Endothelial cell of umbilical vein (primary cell): ENCODE results near the gene BPIFA2. TPM values are rescaled to one million over a fixed set of nuclear protein-coding genes. Genes with fewer than 3 reads are reported as not detected.

Source experiments
- BruUV-seq: library from RNA; stranded (reverse); fragments of 400-500 nt; replicated peaks from 2 replicates; lab custom pipeline; 2021; lab: Mats Ljungman, UMichigan
- CTCF ChIA-PET: fragments of 300-600, 350-600 bp; sonication (Branson Sonifier 250); formaldehyde crosslinking; loops from one replicate; lab custom pipeline; 2021; ENCODE audit warnings: antibody characterized with exemption, inconsistent platforms; lab: Charles Lee
- POLR2A ChIA-PET: fragments of 300-600, 350-600 bp; sonication (Branson Sonifier 250); formaldehyde crosslinking; loops from one replicate; lab custom pipeline; 2021; ENCODE audit warnings: antibody characterized with exemption, inconsistent platforms; lab: Charles Lee
- DNase-seq: peaks from one replicate; pipeline ENCODE4 v3.0.0-alpha.2; 2011; ENCODE audit warnings: low read depth, low spot score
- FAIRE-seq: peaks from 2 replicates; lab custom pipeline; 2011; peaks lifted over from hg19 to GRCh38; lab: Jason Lieb, UNC
- H2AFZ ChIP-seq: 2 replicates; pipeline ENCODE4 v1.6.0; 2012; ENCODE audit warnings: low read depth, low read length, control low read depth, inconsistent platforms
- H3K27ac ChIP-seq: 2 replicates; pipeline ENCODE4 v1.5.1; 2011; ENCODE audit warnings: low read depth, mild to moderate bottlenecking, control low read depth, low read length, moderate library complexity; ENCODE audit not compliant: insufficient read depth
- H3K27me3 ChIP-seq, 2 experiments: 2 replicates each; pipeline versions ENCODE4 v1.6.0 to v1.6.1; 2011; ENCODE audit warnings: low read length in 2 of 2, mixed read lengths in 1 of 2; ENCODE audit not compliant: control insufficient read depth in 2 of 2, insufficient read depth in 2 of 2
- H3K36me3 ChIP-seq, 2 experiments: 2 replicates in 1 of 2; 3 replicates in 1 of 2; pipeline ENCODE4 v1.5.1; 2011; ENCODE audit warnings: low read length in 2 of 2, mild to moderate bottlenecking in 1 of 2, moderate library complexity in 1 of 2; ENCODE audit not compliant: control insufficient read depth in 2 of 2, insufficient read depth in 2 of 2; ENCODE audit errors: extremely low read depth in 1 of 2
- H3K4me1 ChIP-seq: 3 replicates; pipeline ENCODE4 v1.5.1; 2011; ENCODE audit warnings: mild to moderate bottlenecking, low read length; ENCODE audit not compliant: control insufficient read depth, insufficient read depth; ENCODE audit errors: extremely low read depth
- H3K4me2 ChIP-seq: 2 replicates; pipeline ENCODE4 v1.6.1; 2011; ENCODE audit warnings: low read length, control low read depth, mixed read lengths; ENCODE audit not compliant: insufficient read depth
- H3K4me3 ChIP-seq, 3 experiments: fragments of 200-600 bp in 1 of 3; sonication (generic), shearing (Covaris generic) in 1 of 3; replicated peaks in 1 of 3; 2 replicates each; pipeline ENCODE4 v1.5.1; 2011 to 2016; ENCODE audit warnings: control low read depth in 3 of 3, low read length in 3 of 3, mild to moderate bottlenecking in 2 of 3, inconsistent platforms in 1 of 3, low read depth in 1 of 3, moderate library complexity in 1 of 3; ENCODE audit not compliant: insufficient read depth in 1 of 3
- H3K79me2 ChIP-seq: 2 replicates; pipeline ENCODE4 v1.6.0; 2012; ENCODE audit warnings: low read length, inconsistent platforms; ENCODE audit not compliant: control insufficient read depth, insufficient read depth
- H3K9ac ChIP-seq: replicated peaks from 2 replicates; pipeline ENCODE3; 2011; ENCODE audit warnings: low read length, control low read depth; ENCODE audit not compliant: insufficient read depth; ENCODE audit errors: extremely low read depth
- H3K9me1 ChIP-seq: replicated peaks from 3 replicates; pipeline ENCODE4 v1.6.0; 2011; ENCODE audit warnings: mild to moderate bottlenecking, low read length; ENCODE audit not compliant: control insufficient read depth, insufficient read depth; ENCODE audit errors: extremely low read depth
- H3K9me3 ChIP-seq: replicated peaks from 2 replicates; pipeline ENCODE4 v1.5.1; 2012; ENCODE audit warnings: low read length, inconsistent platforms; ENCODE audit not compliant: control insufficient read depth, insufficient read depth
- H4K20me1 ChIP-seq: replicated peaks from 2 replicates; pipeline ENCODE3; 2011; ENCODE audit warnings: mild to moderate bottlenecking, low read length; ENCODE audit not compliant: control insufficient read depth, insufficient read depth; ENCODE audit errors: extremely low read depth
- EZH2 ChIP-seq: IDR thresholded peaks from 2 replicates; pipeline ENCODE4 v1.6.1; 2012; ENCODE audit warnings: borderline replicate concordance, low read depth, mild to moderate bottlenecking, moderate library complexity, low read length, inconsistent platforms; ENCODE audit not compliant: severe bottlenecking
- FOS ChIP-seq: IDR thresholded peaks from 2 replicates; pipeline ENCODE4 v1.6.1; 2011; ENCODE audit warnings: mild to moderate bottlenecking, low read length, moderate library complexity, borderline replicate concordance; ENCODE audit not compliant: insufficient read depth
- GATA2 ChIP-seq: IDR thresholded peaks from 2 replicates; pipeline ENCODE4 v1.7.0; 2011; ENCODE audit warnings: low read depth, mild to moderate bottlenecking, moderate library complexity, mixed read lengths, low read length; ENCODE audit not compliant: insufficient read length, insufficient read depth
- JUN ChIP-seq: IDR thresholded peaks from 2 replicates; pipeline ENCODE4 v1.6.1; 2011; ENCODE audit warnings: borderline replicate concordance, low read depth; ENCODE audit not compliant: insufficient read length, insufficient read depth
- MYC ChIP-seq: IDR thresholded peaks from one replicate; pipeline ENCODE4 v1.6.1; 2011; ENCODE audit warnings: mild to moderate bottlenecking, low read depth, low read length
- POLR2A ChIP-seq: IDR thresholded peaks from 2 replicates; pipeline ENCODE4 v1.6.1; 2012; ENCODE audit warnings: low read depth, mild to moderate bottlenecking, control low read depth, low read length
- POLR2AphosphoS5 ChIP-seq: IDR thresholded peaks from 2 replicates; pipeline ENCODE4 v1.6.1; 2012; ENCODE audit warnings: low read depth, mild to moderate bottlenecking, control low read depth, low read length, moderate library complexity; ENCODE audit not compliant: insufficient read depth
- dilution Hi-C: fragments of 300-500 bp; cut with MboI; formaldehyde crosslinking; loops from one replicate; pipeline ENCODE4 v1.15.0; 2019; ENCODE audit warnings: low sequenced_read_pairs; ENCODE audit not compliant: extremely low pct_ligation_motif_present
- intact Hi-C: fragments of 100-400 bp; cut with micrococcal nuclease; formaldehyde crosslinking; loops from one replicate; pipeline ENCODE4 v1.10.0; 2022
- polyA plus RNA-seq, 4 experiments: library from polyadenylated mRNA; depleted of rRNA in 3 of 4; stranded (reverse) in 3 of 4; unstranded in 1 of 4; fragments of >200 nt; gene quantifications; 2 replicates each; pipeline versions ENCODE4 v1.2.1 to v1.2.3, GENCODE V29; 2011 to 2012; ENCODE audit warnings: missing spikeins in 1 of 4
- total RNA-seq: library from RNA; stranded (reverse); gene quantifications from 2 replicates; pipeline ENCODE4 v1.2.3, GENCODE V29; 2021
- TF ChIP-seq, protein P1 (sequence below), 2 donors: IDR thresholded peaks; 1 replicate in 1 of 2; 2 replicates in 1 of 2; pipeline ENCODE4 v1.5.1; 2011; ENCODE audit warnings: low read length in 2 of 2, mild to moderate bottlenecking in 2 of 2, moderate library complexity in 2 of 2, control low read depth in 1 of 2, inconsistent platforms in 1 of 2, low read depth in 1 of 2; ENCODE audit not compliant: insufficient read depth in 1 of 2; ENCODE audit errors: extremely low read depth in 1 of 2
- TF ChIP-seq, protein P2 (sequence below): IDR thresholded peaks from 2 replicates; pipeline ENCODE4 v1.6.1; 2011; ENCODE audit not compliant: insufficient read depth, insufficient read length

The BPIFA2 gene
- total and polyA plus RNA-seq, 2 donors (not counting 3 experiments of a cell fraction or from before 2014, with no cell fraction given): not detected

DNA sequence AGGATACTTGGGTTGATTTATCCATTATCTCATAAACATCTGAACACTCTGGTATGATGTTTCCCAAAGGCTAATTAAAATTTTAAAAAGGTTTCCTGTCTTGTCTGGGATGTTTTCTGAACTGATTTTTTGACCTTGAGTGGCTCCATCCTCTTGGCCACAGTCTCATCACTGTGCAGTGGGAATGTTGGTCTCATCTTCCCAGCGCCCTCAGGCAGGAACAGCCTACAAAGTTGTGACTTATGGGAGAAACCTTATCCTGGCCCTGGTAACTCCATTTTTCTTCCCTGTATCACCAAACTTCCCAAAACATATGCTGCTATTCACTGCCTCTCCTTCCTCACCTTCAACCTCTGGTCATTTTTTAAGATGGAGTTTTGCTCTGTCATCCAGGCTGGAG is 42.4 kb downstream of the BPIFA2 start:
- Histone ChIP-seq H3K9me3 (no peaks in the 10 kb centered on the region), H3K4me3 (no peak overlapping the region), H3K27ac (no peak overlapping the region), H3K4me2 (no peak overlapping the region), H2AFZ (no peak overlapping the region), H3K9ac (no peak overlapping the region), H3K79me2 (no peaks in the 10 kb centered on the region), H3K4me1 (no peaks in the 10 kb centered on the region), H4K20me1 (no peaks in the 10 kb centered on the region), H3K9me1 (no peaks in the 10 kb centered on the region), H3K27me3 (no peaks in the 10 kb centered on the region), H3K36me3 (no peaks in the 10 kb centered on the region)
- ChIA-PET POLR2A (no interaction called here), CTCF (no interaction called here)
- BruUV-seq: no TSS peak
- FAIRE-seq: no peak
- dilution Hi-C loops (no loop called here), intact Hi-C loops (no loop called here)
- no peak for TF ChIP-seq JUN
- TF ChIP-seq, protein P1, sequence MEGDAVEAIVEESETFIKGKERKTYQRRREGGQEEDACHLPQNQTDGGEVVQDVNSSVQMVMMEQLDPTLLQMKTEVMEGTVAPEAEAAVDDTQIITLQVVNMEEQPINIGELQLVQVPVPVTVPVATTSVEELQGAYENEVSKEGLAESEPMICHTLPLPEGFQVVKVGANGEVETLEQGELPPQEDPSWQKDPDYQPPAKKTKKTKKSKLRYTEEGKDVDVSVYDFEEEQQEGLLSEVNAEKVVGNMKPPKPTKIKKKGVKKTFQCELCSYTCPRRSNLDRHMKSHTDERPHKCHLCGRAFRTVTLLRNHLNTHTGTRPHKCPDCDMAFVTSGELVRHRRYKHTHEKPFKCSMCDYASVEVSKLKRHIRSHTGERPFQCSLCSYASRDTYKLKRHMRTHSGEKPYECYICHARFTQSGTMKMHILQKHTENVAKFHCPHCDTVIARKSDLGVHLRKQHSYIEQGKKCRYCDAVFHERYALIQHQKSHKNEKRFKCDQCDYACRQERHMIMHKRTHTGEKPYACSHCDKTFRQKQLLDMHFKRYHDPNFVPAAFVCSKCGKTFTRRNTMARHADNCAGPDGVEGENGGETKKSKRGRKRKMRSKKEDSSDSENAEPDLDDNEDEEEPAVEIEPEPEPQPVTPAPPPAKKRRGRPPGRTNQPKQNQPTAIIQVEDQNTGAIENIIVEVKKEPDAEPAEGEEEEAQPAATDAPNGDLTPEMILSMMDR (IDR thresholded peaks at IDR 0.05; ENCODE audit: extremely low read depth in 1 of 2, insufficient read depth in 1 of 2, low read depth in 1 of 2, low read length in 2 of 2): no peak
- no peak for TF ChIP-seq GATA2
- TF ChIP-seq EZH2: no peak
- no peak for TF ChIP-seq MYC
- no peak for TF ChIP-seq POLR2A
- TF ChIP-seq, protein P2, sequence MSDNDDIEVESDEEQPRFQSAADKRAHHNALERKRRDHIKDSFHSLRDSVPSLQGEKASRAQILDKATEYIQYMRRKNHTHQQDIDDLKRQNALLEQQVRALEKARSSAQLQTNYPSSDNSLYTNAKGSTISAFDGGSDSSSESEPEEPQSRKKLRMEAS: no peak
- TF ChIP-seq FOS: no peak
- no peak for TF ChIP-seq POLR2AphosphoS5
- no peak for DNase-seq
